Skeletal muscle tissue (tissue), 4 donors: ENCODE measurements around the gene RBPJL. TPM values are rescaled to one million over a fixed set of nuclear protein-coding genes. Genes with fewer than 3 reads are reported as not detected.

Experiments used
- H3K27ac ChIP-seq: one replicate; pipeline ENCODE4 v1.7.0; 2013; ENCODE audit warnings: mild to moderate bottlenecking, low read depth, low read length, inconsistent platforms
- H3K27me3 ChIP-seq, 3 donors: one replicate each; pipeline ENCODE4 v1.7.0; 2013; ENCODE audit warnings: low read length in 3 of 3; ENCODE audit not compliant: control insufficient read depth in 3 of 3, insufficient read depth in 3 of 3
- H3K36me3 ChIP-seq, 3 donors: one replicate each; pipeline ENCODE4 v1.7.0; 2013; ENCODE audit warnings: low read length in 3 of 3; ENCODE audit not compliant: control insufficient read depth in 3 of 3, insufficient read depth in 3 of 3
- H3K4me1 ChIP-seq, 3 donors: one replicate each; pipeline ENCODE4 v1.7.0; 2013; ENCODE audit warnings: low read length in 3 of 3, mild to moderate bottlenecking in 3 of 3; ENCODE audit not compliant: control insufficient read depth in 3 of 3, insufficient read depth in 3 of 3
- H3K4me3 ChIP-seq, 3 donors: one replicate each; pipeline ENCODE4 v1.7.0; 2013; ENCODE audit warnings: low read length in 3 of 3
- H3K9ac ChIP-seq, 3 donors: one replicate each; pipeline ENCODE4 v1.7.0; 2013; ENCODE audit warnings: low read length in 3 of 3, mild to moderate bottlenecking in 3 of 3, moderate library complexity in 2 of 3, low read depth in 1 of 3
- H3K9me3 ChIP-seq, 3 donors: one replicate each; pipeline ENCODE4 v1.7.0; 2013; ENCODE audit warnings: low read length in 3 of 3; ENCODE audit not compliant: control insufficient read depth in 3 of 3
- total RNA-seq: library from RNA; depleted of rRNA; stranded (reverse); fragments of >200 nt; gene quantifications from one replicate; pipeline ENCODE4 v1.2.3, GENCODE V29; 2014
- donor health status: Osteomylitis.

Gene RBPJL
- total RNA-seq, 1 donor from 2014 or later = not detected

GRCh38 chr20:45315672-45316071 lies 9.0 kb downstream of the RBPJL start:
- H3K27ac ChIP-seq = no peak overlapping the region

DNA sequence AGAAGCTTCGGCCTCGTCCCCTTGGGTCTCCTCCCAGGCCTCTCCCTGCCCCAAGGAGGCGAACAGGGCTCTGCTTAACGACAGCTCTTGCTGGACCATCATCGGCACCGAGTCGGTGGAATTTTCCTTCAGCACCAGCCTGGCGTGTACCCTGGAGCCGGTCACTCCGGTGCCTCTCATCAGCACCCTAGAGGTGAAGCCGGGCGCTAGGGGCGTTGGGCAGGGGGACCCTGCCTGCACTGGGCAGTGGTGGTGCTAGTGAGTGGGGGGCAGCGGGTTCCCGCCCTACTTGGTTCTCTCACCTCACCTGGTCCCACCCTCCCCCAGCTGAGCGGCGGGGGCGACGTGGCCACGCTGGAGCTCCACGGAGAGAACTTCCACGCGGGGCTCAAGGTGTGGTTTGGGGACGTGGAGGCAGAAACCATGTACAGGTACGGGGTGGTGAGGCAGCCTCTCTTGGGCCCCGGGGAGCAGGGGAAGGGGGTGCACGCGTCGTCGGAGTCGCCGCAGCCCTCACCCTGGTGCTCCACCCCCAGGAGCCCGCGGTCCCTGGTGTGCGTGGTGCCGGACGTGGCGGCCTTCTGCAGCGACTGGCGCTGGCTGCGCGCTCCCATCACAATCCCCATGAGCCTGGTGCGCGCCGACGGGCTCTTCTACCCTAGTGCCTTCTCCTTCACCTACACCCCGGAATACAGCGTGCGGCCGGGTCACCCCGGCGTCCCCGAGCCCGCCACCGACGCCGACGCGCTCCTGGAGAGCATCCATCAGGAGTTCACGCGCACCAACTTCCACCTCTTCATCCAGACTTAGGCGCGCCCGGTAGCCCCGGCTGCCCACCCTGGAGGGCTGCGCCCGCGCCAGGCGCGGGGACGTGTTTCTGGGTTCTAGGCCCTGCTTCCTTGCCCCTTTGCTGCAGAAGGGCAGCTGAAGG lies 9.8 kb downstream of the RBPJL start:
- peaks cover 37 to 41% (median 40%) of the 10 kb centered on the region in 3 donors for H3K27me3 ChIP-seq
- no peak overlapping the region for H3K9ac ChIP-seq
- H3K4me1 ChIP-seq = peaks cover 0 to 4% (median 2%) of the 10 kb centered on the region in 3 donors
- H3K9me3 ChIP-seq = no peaks in the 10 kb centered on the region
- no peaks in the 10 kb centered on the region for H3K36me3 ChIP-seq
- no peak overlapping the region for H3K27ac ChIP-seq
- H3K4me3 ChIP-seq = no peak overlapping the region

More at GRCh38 chr20:45315672-45316071, 9.0 kb downstream of the RBPJL start:
- no peaks in the 10 kb centered on the region for H3K9me3 ChIP-seq
- peaks cover 0 to 4% (median 2%) of the 10 kb centered on the region in 3 donors for H3K4me1 ChIP-seq
- H3K36me3 ChIP-seq = no peaks in the 10 kb centered on the region
- H3K4me3 ChIP-seq = no peak overlapping the region
- no peak overlapping the region for H3K9ac ChIP-seq
- peaks cover 39 to 42% (median 40%) of the 10 kb centered on the region in 3 donors for H3K27me3 ChIP-seq

- Histone ChIP-seq H3K36me3 (no peaks in the 10 kb centered on the region), H3K4me1 (no peaks in the 10 kb centered on the region), H3K27me3 (peaks cover 27 to 34% (median 32%) of the 10 kb centered on the region in 3 donors), H3K4me3 (no peak overlapping the region), H3K9ac (no peak overlapping the region), H3K9me3 (no peaks in the 10 kb centered on the region), H3K27ac (no peak overlapping the region)
Measured at GRCh38 chr20:45317826-45318225, 11.2 kb downstream of the RBPJL start.

GRCh38 chr20:45318386-45318939 lies 11.8 kb downstream of the RBPJL start:
- H3K9me3 ChIP-seq = no peaks in the 10 kb centered on the region
- no peak overlapping the region for H3K4me3 ChIP-seq
- H3K27me3 ChIP-seq = peaks cover 27 to 28% (median 28%) of the 10 kb centered on the region in 3 donors
- H3K9ac ChIP-seq = no peak overlapping the region
- H3K4me1 ChIP-seq = no peaks in the 10 kb centered on the region
- H3K36me3 ChIP-seq = no peaks in the 10 kb centered on the region
- no peak overlapping the region for H3K27ac ChIP-seq

- Histone ChIP-seq H3K9me3 (no peaks in the 10 kb centered on the region), H3K4me1 (no peaks in the 10 kb centered on the region), H3K4me3 (no peak overlapping the region), H3K36me3 (no peaks in the 10 kb centered on the region), H3K9ac (no peak overlapping the region), H3K27me3 (peaks cover 27% of the 10 kb centered on the region in 3 donors), H3K27ac (no peak overlapping the region)
Measured at GRCh38 chr20:45318948-45319347, 12.3 kb downstream of the RBPJL start.

- Histone ChIP-seq H3K9me3 (no peaks in the 10 kb centered on the region), H3K4me3 (no peak overlapping the region), H3K36me3 (peaks cover 0 to 7% (median 5%) of the 10 kb centered on the region in 3 donors), H3K27ac (no peak overlapping the region), H3K4me1 (no peaks in the 10 kb centered on the region), H3K27me3 (peaks cover 18 to 19% (median 19%) of the 10 kb centered on the region in 3 donors), H3K9ac (no peak overlapping the region)
Measured at GRCh38 chr20:45320948-45321595, 14.4 kb downstream of the RBPJL start.

DNA sequence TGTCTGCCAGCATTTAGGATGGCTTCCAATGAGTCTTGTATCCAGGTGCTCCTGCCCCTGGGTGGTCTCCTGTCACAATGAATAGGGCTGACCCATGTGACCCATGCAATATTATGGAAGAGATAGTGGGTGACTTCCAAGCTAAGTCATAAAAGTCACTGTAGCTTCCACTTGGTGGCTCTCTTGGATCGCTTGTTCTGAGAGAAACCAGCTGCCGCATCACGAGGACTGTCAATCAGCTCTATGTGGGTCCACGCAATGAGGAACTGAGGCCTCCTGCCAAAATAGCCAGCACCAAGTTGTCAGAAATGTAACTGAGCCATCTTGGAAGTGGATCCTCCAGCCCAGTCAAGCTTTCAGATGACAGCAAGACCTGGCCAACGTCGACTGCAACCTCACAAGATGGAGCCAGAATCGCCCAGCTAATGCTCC lies 16.3 kb downstream of the RBPJL start:
- Histone ChIP-seq H3K4me1 (no peaks in the 10 kb centered on the region), H3K9me3 (no peaks in the 10 kb centered on the region), H3K36me3 (peaks cover 13 to 21% (median 19%) of the 10 kb centered on the region in 3 donors), H3K27me3 (peaks cover 0 to 4% (median 0%) of the 10 kb centered on the region in 3 donors), H3K4me3 (no peak overlapping the region), H3K9ac (peak overlapping the region in 1 of 3 donors; percentile 40), H3K27ac (peak overlapping the region; percentile 19)

GRCh38 chr20:45323731-45324130 lies 17.1 kb downstream of the RBPJL start:
- Histone ChIP-seq H3K4me1 (peaks cover 0 to 1% (median under 1%) of the 10 kb centered on the region in 3 donors), H3K36me3 (peaks cover 20 to 28% (median 27%) of the 10 kb centered on the region in 3 donors), H3K27me3 (peaks cover 0 to under 1% (median 0%) of the 10 kb centered on the region in 3 donors), H3K27ac (peak overlapping the region; percentile 19), H3K4me3 (no peak overlapping the region), H3K9me3 (no peaks in the 10 kb centered on the region), H3K9ac (no peak overlapping the region)

GRCh38 chr20:45325371-45325770 lies 18.7 kb downstream of the RBPJL start:
- no peak overlapping the region for H3K9ac ChIP-seq
- no peak overlapping the region for H3K4me3 ChIP-seq
- no peak overlapping the region for H3K27ac ChIP-seq
- peaks cover 36 to 43% (median 43%) of the 10 kb centered on the region in 3 donors for H3K36me3 ChIP-seq
- peaks cover 0 to 7% (median 2%) of the 10 kb centered on the region in 3 donors for H3K4me1 ChIP-seq
- H3K27me3 ChIP-seq = no peaks in the 10 kb centered on the region
- no peaks in the 10 kb centered on the region for H3K9me3 ChIP-seq
